Ovary (tissue), 9 donors: ENCODE data around the gene KIF14. TPM values are rescaled to one million over a fixed set of nuclear protein-coding genes. Genes with fewer than 3 reads are reported as not detected.

ENCODE experiments used
- DNase-seq, 5 donors: peaks; one replicate each; pipeline ENCODE4 v3.0.0-alpha.2; 2019 to 2020
- H3K27ac ChIP-seq, 2 donors: fragments of 200-600 bp; one replicate each; pipeline versions ENCODE4 v1.5.1 to v1.8.0; 2019 to 2022
- H3K27me3 ChIP-seq: fragments of 200-600 bp; one replicate; pipeline ENCODE4 v1.8.0; 2022
- H3K36me3 ChIP-seq: fragments of 200-600 bp; sonication (generic); one replicate; pipeline ENCODE4 v1.5.1; 2019
- H3K4me1 ChIP-seq: one replicate; pipeline ENCODE4 v1.8.1; 2013; ENCODE audit warnings: mild to moderate bottlenecking, moderate library complexity; ENCODE audit not compliant: insufficient read depth
- H3K4me3 ChIP-seq: fragments of 200-600 bp; sonication (generic); one replicate; pipeline ENCODE4 v1.5.1; 2017
- H3K9me3 ChIP-seq, 2 donors: fragments of 200-600 bp in 1 of 2; sonication (generic) in 1 of 2; one replicate each; pipeline versions ENCODE4 v1.5.1 to v1.8.1; 2013 to 2019; ENCODE audit warnings: mild to moderate bottlenecking in 1 of 2, moderate library complexity in 1 of 2
- CTCF ChIP-seq, 3 donors: fragments of 450-650 bp in 2 of 3; fragments of 200-600 bp in 1 of 3; IDR thresholded peaks; one replicate each; pipeline versions ENCODE4 v1.5.1 to v1.8.0; 2016 to 2022; ENCODE audit warnings: antibody characterized with exemption in 3 of 3, mild to moderate bottlenecking in 1 of 3
- EP300 ChIP-seq: sonication (generic); formaldehyde crosslinking; IDR thresholded peaks from one replicate; pipeline ENCODE4 v1.6.1; 2017; ENCODE audit warnings: antibody characterized with exemption
- POLR2A ChIP-seq: fragments of 450-650 bp; IDR thresholded peaks from one replicate; pipeline ENCODE4 v1.6.1; 2017; ENCODE audit warnings: antibody characterized with exemption, mild to moderate bottlenecking, moderate library complexity
- WGBS, 3 donors: extraction: QIAGEN DNeasy Blood & Tissue Kit in 1 of 3; methylation state at CpG; one replicate each; pipeline versions ENCODE4 v1.1.5 to v1.1.7; 2013 to 2017; 5-methylcytosine and 5-hydroxymethylcytosine counted together
- intact Hi-C, 4 donors: fragments of 100-400 bp; cut with DNase I; formaldehyde crosslinking; loops; one replicate each; pipeline versions ENCODE4 v1.11.0 to v1.15.1; 2022 to 2023
- polyA plus RNA-seq, 2 donors: library from polyadenylated mRNA; stranded (reverse); fragments of 200-250 nt in 1 of 2; fragments of 350-450 nt in 1 of 2; fragmentation: Illumina TruSeq in 1 of 2; extraction: RNeasy Lipid Tissue Mini Kit (QIAGEN cat#74804) in 1 of 2; gene quantifications; one replicate each; pipeline ENCODE4 v1.2.3, GENCODE V29; 2013 to 2014
- total RNA-seq, 7 donors: library from RNA; depleted of rRNA in 2 of 7; stranded (reverse); fragments of >200 nt in 2 of 7; fragmentation: NEBNext Ultra II Directional in 3 of 7; extraction: Animal tissue kit (Norgen Biotek cat#: 25700) in 3 of 7; gene quantifications; one replicate each; pipeline versions ENCODE4 v1.1.0 to v1.2.4, GENCODE V29; 2016 to 2023
- donor health status: DM: no; HTN: no; CAD: no; lungs with moderate emphysema.
- donor health status: DM: no; HTN: no; CAD: no.
- donor health status: Bipolar disorder and iron deficiency.
- donor health status: DM: yes; HTN: yes; CAD: no.
- donor health status: DM: no; HTN: no; CAD: no.
- donor health status: DM: yes; HTN: yes; CAD: no.

The KIF14 gene
- total and polyA plus RNA-seq, 9 donors, result 0.03 to 0.40 (median 0.11) TPM; not detected in 2

- Histone ChIP-seq H3K4me1 (peaks cover 2% of the 10 kb centered on the region), H3K4me3 (no peak overlapping the region), H3K36me3 (no peaks in the 10 kb centered on the region), H3K27me3 (no peaks in the 10 kb centered on the region), H3K9me3 (no peaks in the 10 kb centered on the region), H3K27ac (no peak overlapping the region)
- 94 to 100% (median 95%) methylated on average over 1 of the region's 1 CpG for WGBS, 3 donors
- intact Hi-C loops, result loop anchor here in 1 of 4 donors (10.0 kb wide), 1 partner anchor 177 kb away; no protein-coding TSS in a partner anchor
- TF ChIP-seq CTCF (IDR thresholded peaks at IDR 0.05), result no peak
- no peak for TF ChIP-seq POLR2A
- no peak for TF ChIP-seq EP300
- no peak for DNase-seq
Measured at GRCh38 chr1:200627575-200628222, 7.1 kb upstream of the KIF14 start.

DNA sequence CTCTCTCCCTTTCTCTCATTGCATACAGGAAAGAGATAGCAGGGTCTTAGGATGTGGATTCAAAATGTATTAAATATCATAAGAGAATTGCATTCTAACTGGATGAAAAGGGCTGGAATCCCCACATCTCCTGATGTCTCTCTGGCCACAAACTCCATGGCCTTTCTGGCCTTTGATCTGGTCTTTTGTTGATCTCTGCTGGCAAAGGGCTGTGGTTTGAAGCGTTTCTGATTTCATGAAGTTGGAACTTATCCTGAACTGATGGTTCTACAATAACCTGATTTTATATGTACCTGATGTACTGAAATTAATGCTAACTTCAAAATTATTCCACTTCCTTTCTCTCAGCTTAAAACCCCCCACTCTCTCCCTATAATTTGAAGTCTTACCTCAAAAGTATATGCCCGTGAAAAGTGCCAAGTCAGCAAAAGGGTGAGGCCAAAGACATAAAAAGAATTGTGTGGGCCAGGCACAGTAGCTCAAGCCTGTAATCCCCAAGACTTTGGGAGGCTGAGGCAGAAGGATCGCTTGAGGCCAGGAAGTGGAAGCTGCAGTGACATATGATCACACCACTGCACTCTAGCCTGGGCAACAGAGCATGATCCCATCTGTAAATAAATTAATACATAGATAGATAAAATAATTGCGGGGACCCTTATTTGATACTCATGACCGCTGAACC lies 6.4 kb upstream of the KIF14 start:
- intact Hi-C loops, result loop anchor here in 1 of 4 donors (10.0 kb wide), 1 partner anchor 178 kb away; no protein-coding TSS in a partner anchor
- no peak for DNase-seq
- 80 to 89% (median 84%) methylated on average over 5 of the region's 5 CpGs for WGBS, 3 donors
- no peaks in the 10 kb centered on the region for H3K9me3 ChIP-seq
- H3K36me3 ChIP-seq, result no peaks in the 10 kb centered on the region
- peaks cover 2% of the 10 kb centered on the region for H3K4me1 ChIP-seq
- no peak overlapping the region for H3K4me3 ChIP-seq
- no peaks in the 10 kb centered on the region for H3K27me3 ChIP-seq
- H3K27ac ChIP-seq, result no peak overlapping the region
- TF ChIP-seq EP300, result no peak
- TF ChIP-seq POLR2A, result no peak
- TF ChIP-seq CTCF (IDR thresholded peaks at IDR 0.05), result no peak

DNA sequence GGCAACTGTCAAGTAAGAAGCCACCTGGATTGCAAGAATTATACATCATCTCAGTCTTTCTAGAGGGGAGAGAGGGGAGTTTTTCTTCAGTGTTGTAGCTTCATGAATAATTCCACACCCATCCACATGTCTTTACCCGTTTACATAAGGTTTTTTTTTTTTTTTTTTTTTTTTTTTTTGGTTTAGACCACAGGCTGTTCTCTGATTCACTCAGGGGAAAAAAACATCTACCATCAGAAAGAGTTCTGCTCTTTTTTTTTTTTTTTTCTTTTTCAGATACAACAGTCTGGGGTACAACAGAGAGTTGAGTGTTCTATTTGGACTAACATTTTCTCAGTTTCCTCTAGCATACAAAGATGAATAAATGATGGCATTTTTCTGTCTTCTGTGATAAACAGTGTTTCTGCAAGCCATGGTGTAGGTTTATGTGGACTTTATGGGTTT lies 4.9 kb upstream of the KIF14 start:
- TF ChIP-seq POLR2A, result no peak
- no peak for TF ChIP-seq CTCF (IDR thresholded peaks at IDR 0.05)
- TF ChIP-seq EP300, result no peak
- H3K4me1 ChIP-seq, result peaks cover 2% of the 10 kb centered on the region
- no peaks in the 10 kb centered on the region for H3K9me3 ChIP-seq
- no peak for DNase-seq
- H3K27me3 ChIP-seq, result no peaks in the 10 kb centered on the region
- intact Hi-C loops, result loop anchor here in 1 of 4 donors (10.0 kb wide), 1 partner anchor 179 kb away; no protein-coding TSS in a partner anchor
- WGBS, 3 donors, result 3 to 4% (median 3%) methylated on average over 1 of the region's 1 CpG
- H3K4me3 ChIP-seq, result no peak overlapping the region
- no peaks in the 10 kb centered on the region for H3K36me3 ChIP-seq
- H3K27ac ChIP-seq, result no peak overlapping the region

- WGBS, 3 donors, result 50 to 54% (median 53%) methylated on average over 2 of the region's 2 CpGs
- no peaks in the 10 kb centered on the region for H3K36me3 ChIP-seq
Measured at GRCh38 chr1:200624679-200625335, 4.3 kb upstream of the KIF14 start.

More at GRCh38 chr1:200624679-200625335, 4.3 kb upstream of the KIF14 start:
- H3K27ac ChIP-seq, result no peak overlapping the region
- H3K9me3 ChIP-seq, result no peaks in the 10 kb centered on the region
- no peak for DNase-seq
- H3K4me3 ChIP-seq, result no peak overlapping the region
- intact Hi-C loops, result loop anchor here in 2 of 4 donors (5.0 to 10.0 kb wide), 2 partner anchors 177 to 180 kb away; no protein-coding TSS in a partner anchor
- peaks cover 2% of the 10 kb centered on the region for H3K4me1 ChIP-seq
- no peaks in the 10 kb centered on the region for H3K27me3 ChIP-seq
- no peak for TF ChIP-seq EP300
- TF ChIP-seq POLR2A, result no peak
- no peak for TF ChIP-seq CTCF (IDR thresholded peaks at IDR 0.05)
